Measurements from ENCODE around the gene FANCE. TPM values are rescaled to one million over a fixed set of nuclear protein-coding genes. Genes with fewer than 3 reads are reported as not detected.

FANCE gene
- total and polyA plus RNA-seq, 2 donors (not counting 1 experiment from before 2014, with no cell fraction given) = 9.2 to 12.8 TPM

DNA sequence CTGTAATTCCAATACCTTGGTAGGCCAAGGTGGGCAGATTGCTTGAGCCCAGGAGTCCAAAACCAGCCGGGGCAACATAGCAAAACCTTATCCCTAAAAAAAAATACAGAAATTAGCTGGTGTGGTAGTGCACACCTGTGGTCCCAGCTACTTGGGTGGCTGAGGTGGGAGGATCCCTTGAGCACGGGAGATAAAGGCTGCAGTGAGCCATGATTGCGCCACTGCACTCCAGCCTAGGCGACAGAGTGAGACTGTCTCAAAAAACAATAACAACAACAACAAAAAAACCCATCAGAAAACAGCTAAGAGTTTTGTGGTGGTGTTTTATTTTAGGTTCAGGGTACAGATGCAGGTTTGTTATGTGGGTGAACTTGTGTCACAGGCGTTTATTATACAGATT is 42.9 kb upstream of the FANCE start:
- ChIA-PET CTCF (no interaction called here), POLR2A (no interaction called here)
- Histone ChIP-seq H3K27ac (ENCODE audit: low read length in 2 of 2) (no peak overlapping the region), H3K27me3 (replicated peaks in 1 of 4; ENCODE audit: control extremely low read depth in 1 of 4, control insufficient read depth in 3 of 4, insufficient read depth in 4 of 4, low read length in 3 of 4) (no peaks in the 10 kb centered on the region), H3K4me3 (ENCODE audit: control extremely low read depth in 1 of 5, extremely low read depth in 1 of 5, insufficient read depth in 1 of 5, low read depth in 2 of 5, low read length in 4 of 5) (no peak overlapping the region), H3K79me2 (ENCODE audit: control insufficient read depth, insufficient read depth, low read length) (no peaks in the 10 kb centered on the region), H3K4me1 (ENCODE audit: control insufficient read depth in 2 of 2, insufficient read depth in 2 of 2, low read length in 2 of 2) (peaks cover 11 to 13% of the 10 kb centered on the region in 2 donors), H4K20me1 (ENCODE audit: control insufficient read depth, insufficient read depth, low read length, poor library complexity, severe bottlenecking) (peaks cover 34% of the 10 kb centered on the region), H3K4me2 (replicated peaks; ENCODE audit: low read depth, low read length, poor library complexity, severe bottlenecking) (no peak overlapping the region), H3K9ac (ENCODE audit: low read length) (no peak overlapping the region), H3K36me3 (replicated peaks in 1 of 2; ENCODE audit: control extremely low read depth in 1 of 2, control insufficient read depth in 1 of 2, extremely low read depth in 1 of 2, insufficient read depth in 2 of 2, low read length in 1 of 2) (peaks cover 3 to 29% of the 10 kb centered on the region in 2 experiments), H3K9me3 (ENCODE audit: control extremely low read depth in 1 of 3, control insufficient read depth in 2 of 3, insufficient read depth in 1 of 3, low read length in 2 of 3) (no peaks in the 10 kb centered on the region), H2AFZ (ENCODE audit: insufficient read depth, low read depth, low read length, poor library complexity, severe bottlenecking) (no peak overlapping the region)
- intact Hi-C loops (cut with micrococcal nuclease) = no loop called here
- no peak for DNase-seq
- no peak overlapping the region for H3K4me3 Mint-ChIP-seq
- WGBS (ENCODE audit: insufficient coverage) = no CpG with 5 or more reads among the region's 5 CpGs
- no peaks in the 10 kb centered on the region for H3K9me3 Mint-ChIP-seq (ENCODE audit: insufficient read depth)
- H3K27me3 Mint-ChIP-seq = no peaks in the 10 kb centered on the region
- no peak overlapping the region for H3K27ac Mint-ChIP-seq
- TF ChIP-seq EZH2 (IDR thresholded peaks at IDR 0.05; ENCODE audit: borderline replicate concordance, insufficient read depth, low read depth, low read length, poor library complexity, severe bottlenecking) = no peak
- TF ChIP-seq CTCF (IDR thresholded peaks at IDR 0.05) = no peak
- peaks cover 30% of the 10 kb centered on the region for H3K4me1 Mint-ChIP-seq
- no peak for ATAC-seq (ENCODE audit: low read depth)

DNA sequence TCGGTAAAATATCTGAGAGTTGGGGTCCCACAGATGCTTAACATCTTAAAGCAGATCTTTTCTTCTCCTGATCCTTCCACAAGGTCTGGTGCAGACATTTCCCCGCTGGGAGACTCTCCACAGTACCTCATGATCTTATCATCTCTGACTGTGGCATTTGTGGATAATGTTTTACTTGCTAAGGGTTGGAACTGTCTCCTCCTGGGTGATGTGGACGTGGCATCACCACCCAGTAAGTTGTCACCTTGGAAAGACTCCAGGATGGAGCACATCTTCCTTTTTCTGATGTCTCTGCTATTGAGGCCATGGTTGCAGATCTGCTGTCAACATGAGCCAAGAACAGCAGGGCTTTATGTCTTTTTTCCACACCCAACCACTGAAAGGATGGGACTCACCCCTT is 42.0 kb upstream of the FANCE start:
- no peak for DNase-seq
- Histone ChIP-seq H3K27me3 (replicated peaks in 1 of 4; ENCODE audit: control extremely low read depth in 1 of 4, control insufficient read depth in 3 of 4, insufficient read depth in 4 of 4, low read length in 3 of 4) (no peaks in the 10 kb centered on the region), H3K9ac (ENCODE audit: low read length) (no peak overlapping the region), H3K27ac (ENCODE audit: low read length in 2 of 2) (no peak overlapping the region), H3K4me2 (replicated peaks; ENCODE audit: low read depth, low read length, poor library complexity, severe bottlenecking) (no peak overlapping the region), H3K36me3 (replicated peaks in 1 of 2; ENCODE audit: control extremely low read depth in 1 of 2, control insufficient read depth in 1 of 2, extremely low read depth in 1 of 2, insufficient read depth in 2 of 2, low read length in 1 of 2) (peaks cover 3 to 37% of the 10 kb centered on the region in 2 experiments), H3K9me3 (ENCODE audit: control extremely low read depth in 1 of 3, control insufficient read depth in 2 of 3, insufficient read depth in 1 of 3, low read length in 2 of 3) (no peaks in the 10 kb centered on the region), H4K20me1 (ENCODE audit: control insufficient read depth, insufficient read depth, low read length, poor library complexity, severe bottlenecking) (peaks cover 26% of the 10 kb centered on the region), H3K79me2 (ENCODE audit: control insufficient read depth, insufficient read depth, low read length) (no peaks in the 10 kb centered on the region), H2AFZ (ENCODE audit: insufficient read depth, low read depth, low read length, poor library complexity, severe bottlenecking) (no peak overlapping the region), H3K4me1 (ENCODE audit: control insufficient read depth in 2 of 2, insufficient read depth in 2 of 2, low read length in 2 of 2) (peaks cover 11 to 13% of the 10 kb centered on the region in 2 donors), H3K4me3 (ENCODE audit: control extremely low read depth in 1 of 5, extremely low read depth in 1 of 5, insufficient read depth in 1 of 5, low read depth in 2 of 5, low read length in 4 of 5) (no peak overlapping the region)
- Mint-ChIP-seq H3K27me3 (no peaks in the 10 kb centered on the region), H3K27ac (peak overlapping the region; percentile 67), H3K4me3 (no peak overlapping the region), H3K9me3 (ENCODE audit: insufficient read depth) (no peaks in the 10 kb centered on the region), H3K4me1 (peaks cover 30% of the 10 kb centered on the region)
- intact Hi-C loops (cut with micrococcal nuclease) = no loop called here
- POLR2A ChIA-PET = no interaction called here
- CTCF ChIA-PET = no interaction called here
- no peak for TF ChIP-seq CTCF (IDR thresholded peaks at IDR 0.05)
- no peak for TF ChIP-seq EZH2 (IDR thresholded peaks at IDR 0.05; ENCODE audit: borderline replicate concordance, insufficient read depth, low read depth, low read length, poor library complexity, severe bottlenecking)
- ATAC-seq (ENCODE audit: low read depth) = no peak
- no CpG with 5 or more reads among the region's 3 CpGs for WGBS (ENCODE audit: insufficient coverage)

Data from B cell (primary cell).